PFSK-1 (cell line): ENCODE data around the gene KIF2C.
A peak's percentile ranks its signal among the peaks of the same experiment; 100 is the strongest.

Source experiments
- FOXP2 ChIP-seq: optimal IDR thresholded peaks from 2 replicates; pipeline ENCODE3; 2011; ENCODE audit warnings: borderline replicate concordance, control low read depth, inconsistent platforms; ENCODE audit not compliant: insufficient read depth; ENCODE audit errors: extremely low read length, extremely low read depth
- POLR2AphosphoS5 ChIP-seq: IDR thresholded peaks from 2 replicates; pipeline ENCODE4 v1.6.1; 2012; ENCODE audit warnings: low read depth, mild to moderate bottlenecking, control low read depth, low read length, moderate library complexity
- SIN3A ChIP-seq: IDR thresholded peaks from 2 replicates; pipeline ENCODE4 v1.6.1; 2012; ENCODE audit warnings: mild to moderate bottlenecking, low read length, moderate library complexity, borderline replicate concordance; ENCODE audit not compliant: insufficient read depth
- TAF1 ChIP-seq: IDR thresholded peaks from 2 replicates; pipeline ENCODE4 v1.6.1; 2012; ENCODE audit warnings: low read length, control low read depth, borderline replicate concordance; ENCODE audit not compliant: insufficient read depth
- TF ChIP-seq, protein P1 (sequence below), 2 experiments: IDR thresholded peaks; 2 replicates each; pipeline versions ENCODE4 v1.6.1 to v1.8.0; 2011 to 2012; ENCODE audit warnings: low read depth in 2 of 2, low read length in 2 of 2, control low read depth in 1 of 2, inconsistent platforms in 1 of 2, mild to moderate bottlenecking in 1 of 2, moderate library complexity in 1 of 2; ENCODE audit not compliant: insufficient read depth in 1 of 2

Gene KIF2C

DNA sequence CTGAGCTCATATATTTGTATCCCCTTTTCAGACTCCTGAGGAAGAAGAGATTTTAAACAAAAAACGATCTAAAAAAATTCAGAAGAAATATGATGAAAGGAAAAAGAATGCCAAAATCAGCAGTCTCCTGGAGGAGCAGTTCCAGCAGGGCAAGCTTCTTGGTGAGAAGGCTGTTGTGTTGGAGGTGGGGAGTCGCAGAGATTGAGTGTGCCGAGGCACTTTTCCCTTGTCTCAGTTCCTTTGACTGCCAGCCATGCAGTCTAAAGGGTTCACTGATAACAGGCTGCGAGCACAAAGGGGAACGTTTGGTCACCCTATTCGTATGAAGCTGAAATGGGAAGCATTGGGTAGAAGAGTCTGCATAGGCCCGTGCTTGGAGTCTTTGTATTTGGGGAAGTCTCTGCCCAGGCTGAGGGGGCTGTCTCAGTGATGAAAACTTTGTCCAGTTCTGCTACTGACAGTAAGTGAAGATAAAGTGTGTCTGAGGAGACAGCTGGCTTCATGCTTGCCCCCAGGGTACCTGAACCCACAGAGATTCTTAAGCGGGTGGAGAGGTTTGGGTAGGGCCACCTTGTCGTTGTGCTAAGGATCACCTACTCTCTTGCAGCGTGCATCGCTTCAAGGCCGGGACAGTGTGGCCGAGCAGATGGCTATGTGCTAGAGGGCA lies 38.5 kb downstream of the KIF2C start:
- TF ChIP-seq, protein P1, sequence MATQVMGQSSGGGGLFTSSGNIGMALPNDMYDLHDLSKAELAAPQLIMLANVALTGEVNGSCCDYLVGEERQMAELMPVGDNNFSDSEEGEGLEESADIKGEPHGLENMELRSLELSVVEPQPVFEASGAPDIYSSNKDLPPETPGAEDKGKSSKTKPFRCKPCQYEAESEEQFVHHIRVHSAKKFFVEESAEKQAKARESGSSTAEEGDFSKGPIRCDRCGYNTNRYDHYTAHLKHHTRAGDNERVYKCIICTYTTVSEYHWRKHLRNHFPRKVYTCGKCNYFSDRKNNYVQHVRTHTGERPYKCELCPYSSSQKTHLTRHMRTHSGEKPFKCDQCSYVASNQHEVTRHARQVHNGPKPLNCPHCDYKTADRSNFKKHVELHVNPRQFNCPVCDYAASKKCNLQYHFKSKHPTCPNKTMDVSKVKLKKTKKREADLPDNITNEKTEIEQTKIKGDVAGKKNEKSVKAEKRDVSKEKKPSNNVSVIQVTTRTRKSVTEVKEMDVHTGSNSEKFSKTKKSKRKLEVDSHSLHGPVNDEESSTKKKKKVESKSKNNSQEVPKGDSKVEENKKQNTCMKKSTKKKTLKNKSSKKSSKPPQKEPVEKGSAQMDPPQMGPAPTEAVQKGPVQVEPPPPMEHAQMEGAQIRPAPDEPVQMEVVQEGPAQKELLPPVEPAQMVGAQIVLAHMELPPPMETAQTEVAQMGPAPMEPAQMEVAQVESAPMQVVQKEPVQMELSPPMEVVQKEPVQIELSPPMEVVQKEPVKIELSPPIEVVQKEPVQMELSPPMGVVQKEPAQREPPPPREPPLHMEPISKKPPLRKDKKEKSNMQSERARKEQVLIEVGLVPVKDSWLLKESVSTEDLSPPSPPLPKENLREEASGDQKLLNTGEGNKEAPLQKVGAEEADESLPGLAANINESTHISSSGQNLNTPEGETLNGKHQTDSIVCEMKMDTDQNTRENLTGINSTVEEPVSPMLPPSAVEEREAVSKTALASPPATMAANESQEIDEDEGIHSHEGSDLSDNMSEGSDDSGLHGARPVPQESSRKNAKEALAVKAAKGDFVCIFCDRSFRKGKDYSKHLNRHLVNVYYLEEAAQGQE (IDR thresholded peaks at IDR 0.05; ENCODE audit: insufficient read depth in 1 of 2, low read depth in 2 of 2, low read length in 2 of 2), result no peak
- no peak for TF ChIP-seq TAF1
- TF ChIP-seq FOXP2, result no peak
- TF ChIP-seq POLR2AphosphoS5, result no peak
- TF ChIP-seq SIN3A, result no peak

DNA sequence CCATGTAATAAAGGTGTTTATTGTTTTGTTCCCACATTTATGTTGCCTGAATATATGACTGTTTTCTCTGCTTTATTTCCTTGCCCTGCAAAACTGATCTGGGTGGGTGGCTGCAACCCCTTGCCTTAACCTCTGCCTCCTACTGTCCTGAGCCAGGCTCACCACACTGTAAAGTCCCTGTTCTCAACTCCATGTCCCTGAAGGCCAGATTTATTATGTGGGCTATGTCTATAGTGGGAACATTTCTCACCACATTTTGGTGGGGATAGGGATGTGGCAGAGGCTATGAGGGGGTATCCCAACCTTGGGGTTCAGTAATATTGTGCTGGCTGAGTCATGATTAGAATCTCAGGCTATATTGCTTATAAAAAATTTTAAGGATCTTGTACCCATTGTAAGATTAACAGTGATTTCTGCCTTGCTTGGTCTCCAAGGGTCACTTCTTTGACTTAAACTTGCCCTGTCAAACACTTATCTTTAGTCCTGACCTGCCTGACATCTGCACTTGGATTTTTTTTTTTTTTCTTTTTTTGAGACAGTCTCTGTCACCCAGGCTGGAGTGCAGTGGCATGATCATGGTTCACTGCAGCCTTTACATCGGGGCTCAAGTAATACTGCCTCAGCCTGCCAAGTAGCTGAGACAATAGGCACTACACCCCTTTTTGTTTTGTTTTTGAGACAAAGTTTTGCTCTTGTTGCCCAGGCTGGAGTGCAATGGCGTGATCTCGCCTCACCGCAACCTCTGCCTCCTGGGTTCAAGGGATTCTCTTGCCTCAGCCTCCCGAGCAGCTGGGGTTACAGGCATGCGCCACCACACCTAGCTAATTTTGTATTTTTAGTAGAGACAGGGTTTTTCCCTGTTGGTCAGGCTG lies 39.3 kb downstream of the KIF2C start:
- peak; percentile 65 for TF ChIP-seq POLR2AphosphoS5
- TF ChIP-seq TAF1, result no peak
- no peak for TF ChIP-seq FOXP2

DNA sequence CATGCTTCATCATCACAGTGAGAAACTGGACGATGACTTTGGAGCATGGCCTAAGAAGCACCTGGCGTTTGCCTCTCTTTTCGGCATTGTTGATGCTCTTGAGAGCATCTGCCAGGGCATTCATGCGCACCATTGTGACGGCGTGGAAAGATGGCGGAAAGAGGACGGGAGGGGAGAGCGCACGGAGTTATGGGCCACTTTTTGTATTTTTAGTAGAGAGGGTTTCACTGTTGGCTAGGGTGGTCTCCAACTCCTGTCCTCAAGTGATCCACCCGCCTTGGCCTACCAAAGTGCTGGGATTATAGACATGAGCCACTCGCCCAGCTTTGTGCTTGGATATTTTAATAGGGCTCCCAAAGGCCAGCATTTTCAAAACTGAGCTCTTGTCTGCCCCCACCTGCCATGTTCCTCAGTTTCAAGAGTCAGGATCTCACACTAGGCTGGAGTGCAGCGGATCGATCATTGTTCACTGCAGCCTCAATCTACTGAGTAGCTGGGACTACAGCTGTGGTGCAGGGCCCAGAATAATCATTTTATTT lies 41.0 kb downstream of the KIF2C start:
- peak; percentile 62; the same call in 1 of the 2 replicates for TF ChIP-seq POLR2AphosphoS5
- TF ChIP-seq, protein P1 (IDR thresholded peaks at IDR 0.05; ENCODE audit: insufficient read depth in 1 of 2, low read depth in 2 of 2, low read length in 2 of 2), result no peak

DNA sequence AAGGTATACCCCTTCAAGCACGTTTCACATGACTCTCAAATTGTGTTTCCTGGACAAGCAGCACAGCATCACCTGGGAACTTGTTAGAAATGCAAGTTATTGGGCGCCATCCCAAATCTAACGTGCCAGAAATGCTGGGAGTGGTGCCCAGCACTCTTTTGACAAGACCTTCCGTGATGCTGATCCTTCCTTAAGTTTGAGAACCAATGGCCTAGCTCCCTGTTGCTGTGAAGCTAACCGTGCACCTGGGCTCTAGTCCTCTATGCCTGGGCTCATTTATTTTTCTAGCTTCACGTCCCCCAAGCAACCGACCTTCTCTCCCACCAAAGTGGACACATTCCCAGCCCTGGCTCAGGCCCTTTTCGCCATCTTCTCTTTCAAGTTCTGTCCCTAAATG lies 44.1 kb downstream of the KIF2C start:
- TF ChIP-seq, protein P1 (IDR thresholded peaks at IDR 0.05; ENCODE audit: insufficient read depth in 1 of 2, low read depth in 2 of 2, low read length in 2 of 2), result no peak
- TF ChIP-seq SIN3A (no peak), FOXP2 (no peak), TAF1 (no peak), POLR2AphosphoS5 (no peak)

DNA sequence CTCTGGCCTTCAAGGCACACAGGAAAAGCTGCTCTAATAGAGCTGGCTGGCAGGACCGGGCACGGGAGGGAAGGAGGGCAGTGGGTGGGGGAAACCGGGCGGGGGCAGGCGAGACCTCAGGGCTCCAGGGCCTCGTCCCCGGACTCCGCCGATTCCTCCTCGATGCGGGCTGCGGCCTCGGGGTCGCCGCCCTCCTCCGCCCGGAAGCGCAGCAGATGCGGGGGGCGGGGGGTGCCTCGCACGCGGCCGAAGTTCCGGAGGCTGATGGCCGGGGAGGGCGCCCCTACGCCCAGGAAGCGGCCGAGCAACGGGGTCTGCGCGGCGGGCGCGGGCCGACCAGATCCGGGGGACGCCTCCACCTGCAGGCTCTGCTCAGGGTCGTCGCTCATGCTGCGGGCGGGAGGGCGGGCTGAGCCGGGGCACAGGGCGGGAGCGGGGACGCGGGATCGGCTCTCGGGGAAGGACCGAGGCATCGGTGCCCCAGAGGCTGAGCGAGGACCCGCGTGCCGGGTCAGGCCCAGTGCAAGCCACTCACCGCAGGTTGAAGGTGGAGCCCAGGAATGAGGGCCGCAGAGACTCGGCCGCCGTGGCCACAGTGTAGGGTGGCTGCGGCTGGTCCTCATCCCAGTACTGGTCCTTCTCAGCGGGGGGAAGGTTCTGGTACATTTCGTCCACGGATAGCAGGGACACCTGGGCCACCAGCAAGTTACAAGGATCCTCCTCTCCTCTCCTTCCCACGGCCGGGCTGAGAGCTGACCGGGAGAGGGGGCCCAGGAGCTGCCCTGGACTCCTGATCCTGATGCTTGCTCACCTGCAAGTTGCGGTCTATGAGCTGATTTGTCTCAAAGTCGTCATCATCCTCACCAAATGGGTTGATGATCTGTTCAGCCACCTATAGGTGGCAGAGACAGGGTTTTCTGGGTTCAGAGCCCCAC lies 44.7 kb downstream of the KIF2C start:
- TF ChIP-seq SIN3A, result no peak
- no peak for TF ChIP-seq FOXP2
- TF ChIP-seq POLR2AphosphoS5, result no peak
- TF ChIP-seq, protein P1 (IDR thresholded peaks at IDR 0.05; ENCODE audit: insufficient read depth in 1 of 2, low read depth in 2 of 2, low read length in 2 of 2), result no peak
- TF ChIP-seq TAF1, result no peak
